GM19468 (cell line): ENCODE results near the gene ACTL9.
"Not testable (repeated sequence)": the region's sequence is repeated elsewhere in the genome, so short reads cannot be mapped to it uniquely, and the experiment has no call there.

Experiments
- ATAC-seq: cut with Tn5 transposase; IDR thresholded peaks from one replicate; pipeline ENCODE4 v1.9.1; 2021; ENCODE audit warnings: mild to moderate bottlenecking, moderate library complexity, moderate number of reproducible peaks; ENCODE audit not compliant: unreplicated experiment; ENCODE audit errors: extremely low read depth

ACTL9 gene

GRCh38 chr19:8698433-8699063, at the start of gene ACTL9:
Gene ACTL9, minus strand, starts transcription at chr19:8698795. Its CDS starts 94 bp downstream, at chr19:8698701.
- no peak for ATAC-seq

- ATAC-seq, result not testable (repeated sequence)
These were observed 40.9 kb upstream of the ACTL9 start for GRCh38 chr19:8739291-8740065.

- ATAC-seq, result no peak
These were observed 39.8 kb upstream of the ACTL9 start for GRCh38 chr19:8738377-8738776.

- ATAC-seq, result no peak
These were observed 33.0 kb upstream of the ACTL9 start for GRCh38 chr19:8731428-8732169.

GRCh38 chr19:8724276-8724675, 25.7 kb upstream of the ACTL9 start:
- no peak for ATAC-seq

- ATAC-seq, result no peak
These were observed 23.4 kb upstream of the ACTL9 start for GRCh38 chr19:8722032-8722431.

- no peak for ATAC-seq
These were observed 22.7 kb upstream of the ACTL9 start, which contains the start of gene OR2Z1 for GRCh38 chr19:8721334-8721733. Gene OR2Z1, plus strand, starts transcription at chr19:8721634. Its CDS starts 9,395 bp downstream, at chr19:8731029.

GRCh38 chr19:8710337-8710736, 11.7 kb upstream of the ACTL9 start:
- not testable (repeated sequence) for ATAC-seq

GRCh38 chr19:8705742-8706141, 7.1 kb upstream of the ACTL9 start:
- no peak for ATAC-seq

- not testable (repeated sequence) for ATAC-seq
These were observed 6.7 kb upstream of the ACTL9 start for GRCh38 chr19:8705304-8705703.

- ATAC-seq, result no peak
These were observed 4.6 kb upstream of the ACTL9 start for GRCh38 chr19:8703223-8703622.

- no peak for ATAC-seq
These were observed 3.8 kb upstream of the ACTL9 start for GRCh38 chr19:8702350-8702749.

GRCh38 chr19:8700956-8701355, 2.4 kb upstream of the ACTL9 start:
- no peak for ATAC-seq

GRCh38 chr19:8699908-8700307, 1.3 kb upstream of the ACTL9 start:
- ATAC-seq, result no peak

- no peak for ATAC-seq
These were observed 743 bp downstream of the ACTL9 start for GRCh38 chr19:8697671-8698432.

- ATAC-seq, result no peak
These were observed 1.6 kb downstream of the ACTL9 start for GRCh38 chr19:8696993-8697392.

GRCh38 chr19:8695911-8696310, 2.7 kb downstream of the ACTL9 start:
- ATAC-seq, result no peak

- no peak for ATAC-seq
These were observed 3.1 kb downstream of the ACTL9 start for GRCh38 chr19:8695501-8695900.

- no peak for ATAC-seq
These were observed 7.6 kb downstream of the ACTL9 start for GRCh38 chr19:8690753-8691539.
